Neural progenitor cell (in vitro differentiated cells): ENCODE measurements around the gene SPSB1.

Experiments
- CTCF ChIP-seq: fragments of 200-600 bp; sonication (generic); IDR thresholded peaks from 2 replicates; pipeline ENCODE4 v1.5.1; 2017; ENCODE audit warnings: antibody characterized with exemption, mild to moderate bottlenecking
- EZH2phosphoT487 ChIP-seq: fragments of 200-600 bp; sonication (generic); IDR thresholded peaks from 2 replicates; pipeline ENCODE4 v1.6.1; 2017; ENCODE audit warnings: antibody characterized with exemption

GRCh38 chr1:9286556-9286955 lies 6.1 kb upstream of the SPSB1 start:
- TF ChIP-seq CTCF (no peak), EZH2phosphoT487 (no peak)
